Skeletal muscle satellite cell (primary cell): ENCODE results near the gene PROX1.

Experiments used
- H3K27me3 ChIP-seq: 2 replicates; pipeline ENCODE4 v1.7.0; 2013; ENCODE audit warnings: low read length; ENCODE audit not compliant: control insufficient read depth, insufficient read depth
- H3K36me3 ChIP-seq: 2 replicates; pipeline ENCODE4 v1.7.0; 2013; ENCODE audit warnings: mild to moderate bottlenecking, control low read depth, low read length; ENCODE audit not compliant: insufficient read depth
- H3K4me1 ChIP-seq: 2 replicates; pipeline ENCODE4 v1.7.0; 2013; ENCODE audit warnings: low read length; ENCODE audit not compliant: control insufficient read depth, insufficient read depth
- H3K4me2 ChIP-seq: 2 replicates; pipeline ENCODE4 v1.7.0; 2013; ENCODE audit warnings: mild to moderate bottlenecking, low read length
- H3K4me3 ChIP-seq: 2 replicates; pipeline ENCODE4 v1.7.0; 2013; ENCODE audit warnings: low read length
- H3K9ac ChIP-seq: 2 replicates; pipeline ENCODE4 v1.7.0; 2013; ENCODE audit warnings: mild to moderate bottlenecking, low read depth, low read length, moderate library complexity
- H3K9me3 ChIP-seq: replicated peaks from 2 replicates; pipeline ENCODE4 v1.7.0; 2013; ENCODE audit warnings: mild to moderate bottlenecking, control low read depth, low read length

Gene PROX1

GRCh38 chr1:214066936-214067335 lies 79.2 kb downstream of the PROX1 start:
- Histone ChIP-seq H3K9me3 (no peaks in the 10 kb centered on the region), H3K27me3 (peaks cover 31% of the 10 kb centered on the region), H3K4me3 (no peak overlapping the region), H3K4me2 (no peak overlapping the region), H3K9ac (no peak overlapping the region), H3K4me1 (no peaks in the 10 kb centered on the region), H3K36me3 (no peaks in the 10 kb centered on the region)

GRCh38 chr1:214067397-214067796 lies 79.6 kb downstream of the PROX1 start:
- no peak overlapping the region for H3K4me3 ChIP-seq
- no peak overlapping the region for H3K9ac ChIP-seq
- H3K4me1 ChIP-seq = no peaks in the 10 kb centered on the region
- H3K9me3 ChIP-seq = no peaks in the 10 kb centered on the region
- H3K27me3 ChIP-seq = peaks cover 28% of the 10 kb centered on the region
- H3K36me3 ChIP-seq = no peaks in the 10 kb centered on the region
- H3K4me2 ChIP-seq = no peak overlapping the region

- no peak overlapping the region for H3K4me2 ChIP-seq
- H3K36me3 ChIP-seq = no peaks in the 10 kb centered on the region
- H3K4me1 ChIP-seq = no peaks in the 10 kb centered on the region
- H3K9ac ChIP-seq = no peak overlapping the region
- no peaks in the 10 kb centered on the region for H3K9me3 ChIP-seq
- no peak overlapping the region for H3K4me3 ChIP-seq
- peaks cover 28% of the 10 kb centered on the region for H3K27me3 ChIP-seq
Observed at GRCh38 chr1:214067853-214068703, 80.3 kb downstream of the PROX1 start.

GRCh38 chr1:214068979-214069378 lies 81.2 kb downstream of the PROX1 start:
- H3K4me3 ChIP-seq = no peak overlapping the region
- no peaks in the 10 kb centered on the region for H3K36me3 ChIP-seq
- H3K9me3 ChIP-seq = no peaks in the 10 kb centered on the region
- H3K9ac ChIP-seq = no peak overlapping the region
- H3K4me2 ChIP-seq = no peak overlapping the region
- no peaks in the 10 kb centered on the region for H3K4me1 ChIP-seq
- peaks cover 28% of the 10 kb centered on the region for H3K27me3 ChIP-seq

GRCh38 chr1:214071469-214071868 lies 83.7 kb downstream of the PROX1 start:
- Histone ChIP-seq H3K36me3 (no peaks in the 10 kb centered on the region), H3K4me2 (no peak overlapping the region), H3K9me3 (no peaks in the 10 kb centered on the region), H3K27me3 (peaks cover 28% of the 10 kb centered on the region), H3K9ac (no peak overlapping the region), H3K4me3 (no peak overlapping the region), H3K4me1 (peaks cover 5% of the 10 kb centered on the region)

GRCh38 chr1:214072426-214073157 lies 84.8 kb downstream of the PROX1 start:
- peaks cover 5% of the 10 kb centered on the region for H3K4me1 ChIP-seq
- H3K9ac ChIP-seq = no peak overlapping the region
- no peak overlapping the region for H3K4me2 ChIP-seq
- no peaks in the 10 kb centered on the region for H3K36me3 ChIP-seq
- H3K27me3 ChIP-seq = peaks cover 31% of the 10 kb centered on the region
- H3K4me3 ChIP-seq = no peak overlapping the region
- H3K9me3 ChIP-seq = no peaks in the 10 kb centered on the region

- Histone ChIP-seq H3K36me3 (no peaks in the 10 kb centered on the region), H3K4me3 (no peak overlapping the region), H3K4me1 (peaks cover 5% of the 10 kb centered on the region), H3K9me3 (no peaks in the 10 kb centered on the region), H3K27me3 (peaks cover 34% of the 10 kb centered on the region), H3K4me2 (no peak overlapping the region), H3K9ac (no peak overlapping the region)
Observed at GRCh38 chr1:214074477-214074876, 86.7 kb downstream of the PROX1 start.

- Histone ChIP-seq H3K4me3 (no peak overlapping the region), H3K9me3 (no peaks in the 10 kb centered on the region), H3K27me3 (peaks cover 30% of the 10 kb centered on the region), H3K4me2 (no peak overlapping the region), H3K4me1 (peaks cover 5% of the 10 kb centered on the region), H3K36me3 (no peaks in the 10 kb centered on the region), H3K9ac (no peak overlapping the region)
Observed at GRCh38 chr1:214075305-214075998, 87.7 kb downstream of the PROX1 start.

GRCh38 chr1:214075999-214076707 lies 88.4 kb downstream of the PROX1 start:
- Histone ChIP-seq H3K4me3 (no peak overlapping the region), H3K4me1 (peaks cover 5% of the 10 kb centered on the region), H3K27me3 (peaks cover 28% of the 10 kb centered on the region), H3K36me3 (no peaks in the 10 kb centered on the region), H3K4me2 (no peak overlapping the region), H3K9me3 (no peaks in the 10 kb centered on the region), H3K9ac (no peak overlapping the region)

GRCh38 chr1:214076708-214077065 lies 88.9 kb downstream of the PROX1 start:
- H3K4me3 ChIP-seq = no peak overlapping the region
- H3K9me3 ChIP-seq = no peaks in the 10 kb centered on the region
- peaks cover 5% of the 10 kb centered on the region for H3K4me1 ChIP-seq
- H3K9ac ChIP-seq = no peak overlapping the region
- no peak overlapping the region for H3K4me2 ChIP-seq
- H3K36me3 ChIP-seq = no peaks in the 10 kb centered on the region
- peaks cover 25% of the 10 kb centered on the region for H3K27me3 ChIP-seq

GRCh38 chr1:214078950-214079349 lies 91.2 kb downstream of the PROX1 start:
- no peaks in the 10 kb centered on the region for H3K9me3 ChIP-seq
- H3K36me3 ChIP-seq = no peaks in the 10 kb centered on the region
- peaks cover 5% of the 10 kb centered on the region for H3K4me1 ChIP-seq
- H3K9ac ChIP-seq = no peak overlapping the region
- no peak overlapping the region for H3K4me3 ChIP-seq
- peaks cover 21% of the 10 kb centered on the region for H3K27me3 ChIP-seq
- H3K4me2 ChIP-seq = no peak overlapping the region
